GDM1 (cell line): ENCODE measurements around the gene HEXB.
"Not testable (repeated sequence)": the region's sequence is repeated elsewhere in the genome, so short reads cannot be mapped to it uniquely, and the experiment has no call there.

Experiments used
- DNase-seq: peaks from one replicate; lab custom pipeline; 2025; lab: John Stamatoyannopoulos, UW

The HEXB gene

DNA sequence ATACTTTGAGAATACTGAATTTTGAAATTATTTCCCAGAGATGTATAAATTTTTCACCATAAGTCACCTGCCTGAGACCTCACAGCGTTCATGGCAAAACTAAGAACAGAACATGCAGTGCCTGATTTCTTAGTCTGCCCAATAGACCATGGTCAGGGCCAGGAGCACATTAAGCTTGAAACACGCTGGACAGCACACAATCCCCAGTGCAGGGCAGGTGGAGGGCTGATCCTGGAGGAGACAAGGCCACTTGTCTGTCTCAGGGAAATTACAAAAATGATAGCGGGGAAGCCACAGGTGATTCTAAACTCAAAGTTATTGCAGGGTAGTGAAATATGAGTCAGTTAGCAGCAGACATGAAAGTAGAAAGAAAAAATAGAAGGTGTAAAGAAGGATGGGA is 25.9 kb upstream of the HEXB start:
- no peak for DNase-seq

DNA sequence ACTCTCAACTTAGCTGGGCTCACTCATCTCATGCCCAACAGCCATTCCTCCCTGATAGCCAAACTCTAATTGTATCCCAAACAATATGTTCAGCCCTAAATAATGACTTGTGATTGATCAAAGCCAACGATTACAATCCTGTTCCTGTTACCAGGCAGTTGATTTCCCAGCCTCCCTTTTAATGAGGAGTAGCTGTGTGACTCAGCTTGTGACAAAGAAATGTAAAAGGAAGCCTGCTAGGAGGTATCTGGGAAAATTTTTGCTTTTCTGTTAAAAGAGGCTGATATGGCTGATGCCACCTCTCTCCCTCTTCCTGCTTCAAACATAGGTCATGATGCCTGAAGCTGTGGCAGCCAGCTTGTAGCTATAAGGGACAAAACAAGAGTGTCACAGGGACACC is 24.9 kb upstream of the HEXB start:
- DNase-seq, result no peak

DNA sequence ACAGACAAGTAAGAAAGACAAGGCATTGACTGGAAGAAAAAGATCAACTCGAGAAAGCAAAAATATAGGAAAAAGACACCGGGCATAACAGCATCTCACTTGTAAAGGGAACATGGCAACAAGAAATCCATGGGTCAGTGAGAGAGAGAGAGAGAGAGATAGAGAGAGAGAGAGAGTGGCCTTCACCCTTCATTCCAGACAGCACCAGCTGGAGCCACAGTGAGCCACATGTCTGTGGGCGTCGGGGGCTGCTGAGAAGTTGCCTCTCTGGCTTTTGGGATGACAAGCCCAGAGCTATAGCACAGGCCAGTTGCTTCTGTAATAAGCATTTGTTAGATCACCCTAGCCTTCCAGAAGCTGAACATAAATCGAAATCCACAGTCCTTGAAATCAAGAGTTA is 24.2 kb upstream of the HEXB start:
- DNase-seq, result no peak

DNA sequence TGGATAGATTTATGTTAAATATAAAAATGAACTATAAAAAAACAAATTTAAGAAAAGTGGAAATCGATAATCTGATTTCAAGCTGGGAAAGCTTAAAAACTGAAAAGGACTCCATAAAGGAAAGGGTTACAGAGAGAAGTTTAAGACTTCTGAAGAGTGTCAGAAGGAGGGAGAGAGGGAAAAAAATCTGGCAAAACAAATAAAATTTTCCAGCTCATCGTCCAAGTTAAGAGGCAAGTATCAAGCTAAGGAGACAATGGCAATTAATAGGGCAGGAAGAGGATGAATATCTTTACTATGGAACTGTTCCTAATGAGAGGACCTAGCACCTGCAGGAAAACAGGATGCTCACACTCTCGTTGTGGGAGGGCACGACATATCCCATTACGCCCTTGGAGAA is 20.5 kb upstream of the HEXB start:
- DNase-seq, result no peak

DNA sequence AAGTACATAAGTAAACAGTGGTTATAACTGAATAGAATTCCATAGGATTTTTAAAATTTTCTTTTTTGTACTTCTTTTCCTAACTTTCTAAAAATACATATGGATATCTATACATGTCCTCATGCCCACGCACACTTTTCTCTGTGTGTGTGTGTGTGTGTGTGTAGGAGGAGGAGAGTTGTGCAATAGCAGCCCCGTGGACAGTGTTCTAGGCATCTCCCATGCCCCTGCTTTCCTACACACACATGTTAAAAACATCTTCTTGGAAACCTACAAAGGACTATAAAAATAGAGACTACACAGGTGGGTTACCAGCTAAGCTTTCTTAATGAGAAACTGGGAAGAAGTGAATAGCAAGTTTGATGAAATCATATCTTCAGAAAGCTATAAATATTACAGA is 19.8 kb upstream of the HEXB start:
- no peak for DNase-seq

DNA sequence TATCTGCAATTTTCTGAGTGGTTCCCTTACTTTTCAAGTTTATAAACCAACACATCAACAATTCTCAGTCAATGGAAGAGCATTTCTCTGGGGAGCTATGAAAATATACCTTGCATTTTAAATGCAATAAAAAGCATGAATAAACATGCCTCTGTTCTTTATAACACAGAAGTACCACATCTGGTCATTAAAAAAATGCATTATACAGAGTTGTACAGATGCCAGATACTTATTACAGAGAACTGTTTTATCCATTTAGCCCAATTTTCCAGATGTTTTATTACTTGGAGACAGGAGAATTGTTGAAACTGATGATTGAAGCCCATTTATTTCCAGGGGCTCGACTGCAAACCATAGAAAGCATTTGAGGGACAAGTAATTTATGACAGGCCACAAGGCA is 19.2 kb upstream of the HEXB start:
- DNase-seq, result no peak

DNA sequence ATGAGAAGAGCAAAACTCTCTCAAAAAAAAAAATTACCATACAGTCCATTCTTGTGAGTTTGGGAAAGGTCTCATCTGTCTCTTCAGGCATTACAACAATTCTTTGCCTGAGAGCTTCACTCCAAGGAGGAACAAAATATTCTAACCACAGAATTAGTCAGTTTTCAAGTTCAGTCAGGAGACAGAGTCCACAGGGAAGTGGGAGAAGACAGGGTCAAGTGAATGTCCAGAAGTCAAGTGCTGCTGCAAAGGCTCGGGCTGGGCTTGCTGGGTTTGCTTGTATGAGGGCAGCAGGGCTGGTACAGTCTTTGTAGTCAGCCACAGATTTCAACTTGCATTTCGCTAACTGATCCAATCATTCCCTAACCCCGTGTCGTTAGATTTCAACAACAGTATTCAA is 17.6 kb upstream of the HEXB start:
- DNase-seq, result no peak

DNA sequence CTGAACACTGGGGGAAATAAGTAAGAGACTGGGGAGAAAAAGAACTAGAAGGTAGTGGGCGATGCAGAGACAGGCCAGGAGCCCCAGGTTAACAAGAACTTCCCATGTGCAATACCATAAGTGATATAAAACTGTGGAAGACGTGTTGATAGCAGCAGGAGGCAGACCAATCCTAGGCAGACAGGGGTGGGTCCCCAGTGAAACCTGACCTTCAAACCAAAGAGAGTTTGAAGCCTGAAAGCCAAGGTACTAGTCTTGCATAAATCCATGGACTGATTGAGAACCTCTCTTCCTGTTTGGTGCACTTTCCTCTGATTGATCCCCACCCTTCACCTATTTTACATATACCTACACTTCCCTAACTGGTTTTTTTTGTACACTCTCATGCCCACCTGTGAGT is 15.2 kb upstream of the HEXB start:
- no peak for DNase-seq

DNA sequence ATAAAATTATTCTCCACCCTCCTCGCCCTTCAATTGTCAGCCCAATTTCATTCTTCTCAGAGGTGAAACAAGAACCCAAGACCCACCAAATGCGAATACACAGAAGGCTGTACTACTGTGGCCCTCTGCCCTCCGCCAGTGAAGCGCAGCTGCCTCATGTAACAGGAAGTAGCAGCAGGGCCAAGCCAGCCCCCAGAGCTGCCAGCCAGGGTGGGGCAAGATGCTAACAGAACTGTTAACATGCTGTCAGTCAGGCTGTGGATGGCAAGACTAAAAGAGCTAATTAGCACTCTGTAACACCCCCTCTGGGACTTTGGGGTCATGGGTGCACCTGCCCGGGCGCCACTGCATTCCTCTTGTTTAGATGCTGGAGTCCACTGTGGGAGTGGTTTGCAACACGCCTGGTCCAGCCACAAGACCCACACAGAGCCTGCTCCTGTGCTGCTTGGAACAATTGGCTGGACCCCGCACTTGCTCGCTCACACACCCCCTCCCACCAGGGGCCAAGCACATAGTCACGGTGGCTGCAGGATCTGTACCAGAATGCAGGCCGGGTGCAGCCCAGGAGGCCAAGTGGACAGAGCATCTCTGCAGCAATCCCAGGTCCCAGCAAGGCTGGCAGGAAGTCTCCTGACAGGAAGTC is 14.5 kb upstream of the HEXB start:
- DNase-seq, result no peak

DNA sequence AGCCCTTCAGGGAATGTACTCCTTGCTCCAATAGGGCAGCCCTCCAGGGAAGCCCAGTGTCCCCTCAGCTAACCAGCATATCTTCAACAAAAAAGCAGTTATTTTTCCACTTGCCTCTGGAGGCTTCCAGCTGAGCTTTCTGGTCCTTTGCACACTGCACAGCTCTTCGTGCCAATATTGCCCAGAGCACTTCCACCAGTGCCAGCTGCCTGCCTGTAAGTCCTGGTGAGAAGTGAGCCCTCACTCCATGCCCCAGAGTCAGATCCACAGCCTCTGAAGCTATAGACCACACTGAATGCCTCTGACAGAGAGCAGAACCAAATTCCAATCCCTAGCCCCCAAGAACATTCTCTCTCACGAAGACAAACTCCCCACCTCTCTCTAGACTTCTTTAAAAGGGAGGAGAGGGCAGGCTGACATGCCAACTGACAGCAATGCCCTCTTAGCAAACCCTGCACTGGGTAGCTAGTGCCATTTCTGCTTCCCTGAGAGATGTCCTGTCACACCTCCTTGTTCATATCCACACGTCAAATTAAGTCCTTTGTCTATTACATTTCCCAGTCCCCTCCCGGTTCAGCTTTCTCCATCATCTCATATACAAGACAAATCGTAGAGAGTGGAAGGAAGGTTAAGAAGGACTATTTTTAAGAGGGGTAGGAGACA is 12.7 kb upstream of the HEXB start:
- DNase-seq, result no peak

DNA sequence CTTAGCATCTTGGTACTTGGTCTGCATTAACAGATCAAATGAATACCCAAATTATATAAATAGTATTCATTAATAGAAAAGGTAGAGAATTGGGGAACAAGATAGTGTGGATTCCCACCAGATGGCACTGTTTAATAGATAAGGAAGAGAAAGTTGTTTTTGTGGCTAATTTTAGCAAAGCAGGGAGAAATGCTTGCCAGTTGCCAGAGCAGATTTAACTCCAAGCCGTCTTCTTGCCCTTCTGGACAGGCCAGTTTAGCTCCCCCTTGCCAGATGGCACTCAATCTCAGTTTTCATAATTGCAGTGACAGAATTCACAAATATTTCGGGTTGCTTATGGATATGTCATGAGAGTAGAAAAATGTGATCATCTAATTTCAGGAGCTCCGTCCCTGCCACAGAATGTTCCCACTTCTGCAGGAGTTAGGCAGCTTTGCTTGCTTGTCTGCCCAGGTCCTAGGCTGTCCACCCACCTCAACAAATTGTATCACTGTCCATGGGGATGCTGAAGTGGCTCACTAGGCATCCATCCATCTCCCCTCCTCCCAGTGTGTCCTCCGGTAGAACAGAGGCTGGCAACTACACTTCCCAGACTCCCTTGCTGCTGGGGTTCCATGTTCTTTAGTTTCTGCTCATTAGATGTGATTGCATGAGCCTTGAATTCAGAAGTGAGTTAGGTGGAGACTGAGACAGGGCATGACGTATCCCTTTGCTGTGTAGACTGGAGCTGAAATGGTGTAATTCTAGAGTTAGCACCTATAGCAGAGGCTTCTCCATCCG is 11.8 kb upstream of the HEXB start:
- no peak for DNase-seq

DNA sequence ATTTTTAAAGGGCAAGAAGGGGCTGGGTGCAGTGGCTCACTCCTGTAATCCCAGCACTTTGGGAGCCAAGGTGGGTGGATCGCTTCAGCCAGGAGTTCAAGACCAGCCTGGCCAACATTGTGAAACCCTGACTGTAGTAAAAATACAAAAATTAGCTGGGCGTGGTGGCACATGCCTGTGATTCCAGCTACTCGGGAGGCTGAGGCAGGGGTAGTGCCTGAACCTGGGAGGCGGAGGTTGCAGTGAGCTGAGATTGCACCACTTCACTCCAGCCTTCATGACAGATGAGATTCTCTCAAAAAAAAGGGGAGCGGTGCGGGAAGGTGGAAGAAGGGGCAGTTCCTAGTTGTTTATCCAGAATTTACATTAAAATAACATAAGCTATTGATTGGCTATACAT is 8.6 kb upstream of the HEXB start:
- not testable (repeated sequence) for DNase-seq

DNA sequence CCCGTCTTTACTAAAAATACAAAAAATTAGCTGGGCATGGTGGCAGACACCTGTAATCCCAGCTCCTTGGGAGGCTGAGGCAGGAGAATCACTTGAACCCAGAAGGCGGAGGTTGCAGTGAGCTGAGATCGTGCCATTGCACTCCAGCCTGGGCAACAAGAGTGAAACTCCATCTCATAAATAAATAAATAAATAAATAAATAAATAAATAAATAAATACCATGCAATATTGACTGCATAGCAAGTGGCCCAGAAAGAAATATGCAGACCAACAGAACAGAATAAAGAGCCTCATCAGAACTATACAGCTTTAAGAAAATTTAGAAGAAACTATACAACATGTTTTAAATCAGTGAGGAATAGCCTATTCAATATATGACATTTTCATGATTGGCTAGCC is 6.9 kb upstream of the HEXB start:
- DNase-seq, result not testable (repeated sequence)

DNA sequence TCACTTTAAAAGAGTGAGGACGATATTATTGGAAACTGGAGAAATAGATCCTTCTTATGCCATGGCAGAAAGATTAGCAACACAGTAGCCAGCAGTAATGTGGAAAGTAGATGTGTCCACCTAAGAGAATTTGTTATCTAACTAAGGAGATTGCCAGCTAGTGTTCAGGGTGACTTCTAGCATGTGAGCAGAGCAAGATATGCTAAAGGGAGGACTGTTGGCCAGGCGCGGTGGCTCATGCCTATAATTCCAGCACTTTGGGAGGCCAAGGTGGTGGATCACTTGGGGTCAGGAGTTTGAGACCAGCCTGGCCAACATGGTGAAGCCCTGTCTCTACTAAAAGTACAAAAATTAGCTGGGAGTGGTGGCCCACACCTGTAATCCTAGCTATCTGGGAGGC is 5.7 kb upstream of the HEXB start:
- DNase-seq, result not testable (repeated sequence)

DNA sequence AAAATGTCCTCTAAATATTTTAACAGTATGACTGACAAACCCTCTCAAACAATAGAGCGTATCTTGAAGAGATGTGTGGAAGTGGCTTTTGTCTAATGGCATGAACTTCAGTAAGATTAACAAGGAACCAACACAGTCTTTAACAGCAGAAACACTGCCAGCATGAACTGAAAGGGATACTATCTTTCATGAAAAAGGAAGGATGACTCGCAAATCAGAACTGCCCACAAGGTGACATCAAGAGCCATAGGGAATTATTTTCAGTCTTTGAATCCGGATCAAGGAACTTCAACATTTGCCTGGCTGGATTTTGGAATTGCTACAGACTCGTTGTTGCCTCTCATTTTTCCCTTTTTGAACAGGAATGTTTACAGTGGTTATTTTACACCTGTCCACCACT is 5.1 kb upstream of the HEXB start:
- no peak for DNase-seq

DNA sequence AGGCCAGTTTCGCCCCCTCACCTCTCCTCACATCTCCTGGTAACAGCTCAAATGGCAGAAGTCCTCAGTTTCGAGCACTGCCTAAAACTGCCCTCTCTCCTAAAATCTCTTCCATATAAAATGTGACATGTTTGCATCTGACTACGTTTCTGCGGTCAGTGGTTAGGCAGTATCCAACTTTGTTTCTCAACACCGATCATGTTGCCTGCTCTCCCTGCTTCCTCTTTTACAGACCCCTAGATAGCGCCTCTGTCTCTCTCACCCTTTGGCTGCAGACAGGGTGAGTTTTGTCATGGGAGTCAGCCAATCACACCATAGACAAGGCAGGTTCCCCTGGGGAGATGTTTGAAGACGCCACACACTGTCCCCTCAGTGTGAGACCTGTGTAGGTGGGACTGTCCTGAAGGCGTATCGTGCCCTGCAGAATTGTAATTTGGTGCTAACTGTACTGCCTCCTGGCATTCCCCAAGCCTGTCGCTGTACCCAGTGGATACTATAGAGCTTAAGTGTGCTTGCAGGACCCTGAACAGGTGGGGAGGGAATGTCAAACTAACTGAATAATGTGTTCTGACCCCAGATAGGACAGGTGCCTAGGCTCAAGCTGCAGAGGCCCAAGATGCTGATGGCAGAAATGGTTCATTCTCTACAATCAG is 1.1 kb downstream of the HEXB start:
- DNase-seq, result no peak

DNA sequence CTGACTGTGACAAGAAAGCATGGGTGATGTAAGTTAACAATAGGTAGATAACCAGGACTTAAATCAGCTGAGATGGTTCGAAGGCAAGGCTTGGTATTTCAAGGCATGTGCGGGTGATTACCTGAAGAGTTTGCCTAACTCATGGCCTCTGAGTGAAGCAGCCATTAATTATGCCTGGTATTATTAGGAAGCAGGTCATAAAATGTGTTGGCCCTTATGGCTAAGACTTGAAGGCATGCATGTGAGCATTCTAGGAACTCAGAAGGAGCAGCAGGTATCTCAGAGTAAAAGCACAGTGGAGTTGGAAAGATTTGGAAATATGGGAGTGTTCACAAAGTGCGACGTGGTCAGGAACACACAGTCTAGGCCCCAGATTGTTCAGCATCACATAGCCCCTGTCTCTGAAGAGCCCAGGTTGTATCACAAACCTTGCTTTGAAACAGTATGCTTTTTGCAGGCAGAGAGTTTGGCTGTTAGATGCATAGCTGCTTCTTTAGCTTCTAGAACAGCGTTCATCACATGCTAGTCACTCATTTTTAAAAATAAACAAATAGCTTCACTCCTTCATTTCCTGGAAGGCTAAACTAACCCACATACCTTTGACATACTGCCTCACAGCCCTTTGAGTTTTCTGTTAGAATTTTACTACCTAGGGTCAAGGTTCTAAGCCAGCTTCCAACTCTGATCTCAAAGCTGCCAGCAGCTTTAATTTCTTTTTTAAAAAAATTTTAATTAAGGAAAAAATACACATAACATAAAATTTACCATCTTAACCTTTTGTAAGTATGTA is 2.1 kb downstream of the HEXB start:
- DNase-seq, result no peak

DNA sequence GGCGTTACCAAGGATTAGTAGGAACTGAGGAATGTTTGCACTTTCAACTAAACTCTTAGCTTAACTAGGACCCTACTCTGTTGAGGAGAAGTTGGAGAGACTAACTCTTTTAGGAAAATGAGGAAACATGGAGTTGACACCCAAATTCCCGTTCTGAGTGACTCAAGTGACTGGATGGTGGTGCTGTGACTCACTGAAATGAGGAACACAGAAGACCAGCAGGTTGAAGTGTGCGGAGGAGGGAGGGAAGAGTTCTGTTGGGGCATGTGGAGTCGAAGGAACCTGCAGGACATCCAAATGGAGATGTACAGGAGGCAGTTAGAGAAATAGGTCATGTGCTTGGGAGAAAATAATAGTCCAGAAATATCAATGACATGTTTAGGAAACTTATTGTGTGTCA is 8.2 kb downstream of the HEXB start:
- no peak for DNase-seq

DNA sequence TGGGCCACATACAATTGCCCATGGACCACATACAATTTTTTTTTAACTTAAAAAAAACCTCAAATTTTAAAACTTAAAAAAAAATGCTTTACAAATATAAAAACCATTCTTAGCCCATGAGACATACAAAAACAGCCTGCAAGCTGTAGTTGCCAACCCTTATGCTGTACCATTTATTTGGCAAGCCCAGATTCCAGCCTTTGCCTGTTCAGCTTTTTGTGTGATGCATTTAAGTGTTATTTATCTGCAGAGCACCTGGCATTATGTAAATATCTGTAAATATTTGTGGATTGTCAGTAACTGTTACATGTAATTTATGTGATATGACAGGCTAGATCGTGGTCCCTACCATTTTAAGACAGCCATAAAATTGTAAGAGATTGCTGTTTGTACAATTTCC is 32.6 kb downstream of the HEXB start:
- DNase-seq, result no peak

DNA sequence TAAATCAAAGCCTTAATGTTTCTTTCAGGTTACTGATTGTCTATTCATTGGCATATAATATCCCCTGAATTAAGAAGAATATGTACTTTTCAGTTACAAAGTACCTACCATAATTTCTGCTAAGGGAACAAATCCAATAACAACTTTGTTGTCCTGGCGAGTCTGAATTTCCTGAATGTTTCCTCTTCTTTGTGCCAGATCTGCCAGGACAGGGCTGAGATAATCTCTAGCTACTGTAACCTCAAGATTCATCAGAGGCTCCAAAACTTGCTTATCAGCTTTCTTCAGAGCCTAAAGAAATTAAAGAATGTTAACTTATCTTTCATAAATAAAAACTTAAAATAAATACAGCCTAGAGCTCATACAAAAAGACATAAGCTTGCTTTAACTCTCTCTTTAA is 37.2 kb downstream of the HEXB start:
- no peak for DNase-seq

DNA sequence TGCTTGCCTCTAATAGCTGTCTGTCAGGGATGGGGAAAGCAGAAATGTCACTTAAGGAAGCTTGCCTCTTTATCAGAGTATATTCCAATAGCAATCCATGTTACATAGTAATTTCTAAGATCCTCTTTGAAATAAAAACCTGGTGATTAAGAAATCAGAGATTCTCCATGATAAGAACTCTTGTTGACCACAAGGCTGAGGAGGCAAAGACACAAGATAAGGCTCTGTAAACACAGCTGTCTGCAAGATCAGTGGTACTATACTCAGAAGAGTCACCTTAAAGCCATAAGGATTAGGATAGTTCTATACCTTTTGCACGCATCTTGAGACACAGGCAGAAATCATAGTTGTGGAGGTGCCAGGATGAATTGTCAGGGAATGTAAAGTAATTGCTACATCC is 40.3 kb downstream of the HEXB start:
- no peak for DNase-seq

DNA sequence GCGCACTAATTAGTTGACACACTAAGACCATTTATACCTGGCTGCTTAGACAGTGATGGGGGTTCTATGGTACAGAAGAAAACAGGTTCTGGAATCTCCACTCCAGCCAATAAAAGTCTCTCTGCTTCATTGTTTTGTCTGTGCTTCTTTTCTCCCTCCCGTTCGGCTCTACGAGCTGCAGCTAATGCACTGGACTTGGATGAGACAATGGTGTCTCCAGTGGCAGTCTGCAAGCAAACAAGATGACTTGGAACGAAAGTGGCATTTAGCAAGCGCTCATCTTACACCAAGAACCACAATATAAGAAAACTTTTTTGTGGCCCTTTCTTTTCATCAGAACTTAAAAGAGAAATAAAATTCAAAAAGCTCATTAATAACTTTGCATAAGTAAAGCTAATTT is 51.7 kb downstream of the HEXB start:
- no peak for DNase-seq
